Measurements from ENCODE around the gene MOAP1.
"Not testable (repeated sequence)": the region's sequence is repeated elsewhere in the genome, so short reads cannot be mapped to it uniquely, and the experiment has no call there.

MOAP1 gene

GRCh38 chr14:93146119-93146518 is 38.6 kb downstream of the MOAP1 start:
- no peak for DNase-seq (ENCODE audit: low spot score)

GRCh38 chr14:93142854-93143652 is 41.6 kb downstream of the MOAP1 start:
- no peak for DNase-seq (ENCODE audit: low spot score)

- no peak for DNase-seq (ENCODE audit: low spot score)
These were observed 46.8 kb downstream of the MOAP1 start for GRCh38 chr14:93137864-93138263.

- not testable (repeated sequence) for DNase-seq (ENCODE audit: low spot score)
These were observed 48.2 kb downstream of the MOAP1 start for GRCh38 chr14:93136508-93136907.

- no peak for DNase-seq (ENCODE audit: low spot score)
These were observed 48.7 kb downstream of the MOAP1 start for GRCh38 chr14:93136009-93136408.

GRCh38 chr14:93135399-93135798 is 49.3 kb downstream of the MOAP1 start:
- DNase-seq (ENCODE audit: low spot score) = no peak

DNA sequence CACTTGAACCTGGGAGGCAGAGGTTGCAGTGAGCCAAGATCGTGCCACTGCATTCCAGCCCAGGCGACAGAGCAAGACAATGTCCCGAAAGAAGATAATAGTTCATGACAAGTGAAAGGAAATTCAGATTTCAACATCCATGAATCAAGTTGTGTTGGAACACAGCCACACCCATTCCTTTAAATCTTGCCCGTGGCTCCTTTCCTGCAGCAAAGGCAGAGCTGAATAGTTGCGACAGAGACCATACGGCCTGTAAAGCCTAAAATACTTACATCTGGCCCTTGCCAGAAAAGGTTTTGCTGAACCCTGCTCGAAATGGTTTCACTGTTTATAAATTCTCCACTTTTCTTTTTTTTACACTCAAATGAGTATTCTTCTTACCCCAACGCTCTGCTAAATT is 51.2 kb downstream of the MOAP1 start:
- no peak for DNase-seq (ENCODE audit: low spot score)

- peak; percentile 38 for DNase-seq (ENCODE audit: low spot score)
These were observed 52.1 kb downstream of the MOAP1 start for GRCh38 chr14:93132472-93133065.
